Activated CD4-positive, alpha-beta T cell treated with anti-CD3 and anti-CD28 coated beads, Interleukin-2, amount 10 ng/mL, durations not matched to agents 7 days and 5 days (primary cell): ENCODE measurements around the gene SPECC1L. TPM values are rescaled to one million over a fixed set of nuclear protein-coding genes. Genes with fewer than 3 reads are reported as not detected.
"Not testable (repeated sequence)": the region's sequence is repeated elsewhere in the genome, so short reads cannot be mapped to it uniquely, and the experiment has no call there.

Experiments
- CTCF ChIA-PET: fragments of 350-600 bp; sonication (Branson Sonifier 250); formaldehyde crosslinking; loops from one replicate; lab custom pipeline; 2021; ENCODE audit warnings: antibody characterized with exemption; lab: Charles Lee
- POLR2A ChIA-PET: fragments of 350-600 bp; sonication (Branson Sonifier 250); formaldehyde crosslinking; loops from one replicate; lab custom pipeline; 2021; ENCODE audit warnings: antibody characterized with exemption; lab: Charles Lee
- DNase-seq: peaks from one replicate; pipeline ENCODE4 v3.0.0-alpha.2; 2020
- H3K27ac Mint-ChIP-seq: one replicate; pipeline ENCODE4 v1.8.0; 2021; ENCODE audit warnings: mild to moderate bottlenecking, moderate library complexity, mixed read lengths
- H3K27me3 Mint-ChIP-seq: one replicate; pipeline ENCODE4 v1.8.0; 2021; ENCODE audit warnings: mixed read lengths
- H3K36me3 Mint-ChIP-seq: one replicate; pipeline ENCODE4 v1.8.0; 2021; ENCODE audit warnings: low read depth, mixed read lengths
- H3K4me1 Mint-ChIP-seq: one replicate; pipeline ENCODE4 v1.8.0; 2021; ENCODE audit warnings: mixed read lengths
- H3K4me3 Mint-ChIP-seq: one replicate; pipeline ENCODE4 v1.8.0; 2021; ENCODE audit warnings: mild to moderate bottlenecking, moderate library complexity, mixed read lengths
- H3K9me3 Mint-ChIP-seq: one replicate; pipeline ENCODE4 v1.8.0; 2021; ENCODE audit warnings: mixed read lengths
- total RNA-seq, 2 experiments: library from RNA; stranded (reverse); gene quantifications; one replicate each; pipeline ENCODE4 v1.2.3, GENCODE V29; 2021

Gene SPECC1L
- total RNA-seq, 2 experiments from 2014 or later, result 53.1 to 59.5 TPM

GRCh38 chr22:24251286-24251685 is 19.3 kb upstream of the SPECC1L start:
- H3K9me3 Mint-ChIP-seq, POLR2A ChIA-PET, H3K4me1 Mint-ChIP-seq, H3K36me3 Mint-ChIP-seq, CTCF ChIA-PET, H3K27me3 Mint-ChIP-seq, DNase-seq, H3K4me3 Mint-ChIP-seq, H3K27ac Mint-ChIP-seq: not testable (repeated sequence)

- H3K9me3 Mint-ChIP-seq, H3K4me3 Mint-ChIP-seq, H3K27me3 Mint-ChIP-seq, POLR2A ChIA-PET, H3K4me1 Mint-ChIP-seq, CTCF ChIA-PET, H3K36me3 Mint-ChIP-seq, DNase-seq, H3K27ac Mint-ChIP-seq: not testable (repeated sequence)
These were observed 17.5 kb upstream of the SPECC1L start for GRCh38 chr22:24253126-24253525.

- H3K4me1 Mint-ChIP-seq, result not testable (repeated sequence)
These were observed 14.5 kb upstream of the SPECC1L start for GRCh38 chr22:24256136-24256535.

GRCh38 chr22:24256736-24257135 is 13.9 kb upstream of the SPECC1L start:
- H3K9me3 Mint-ChIP-seq, H3K36me3 Mint-ChIP-seq, POLR2A ChIA-PET, DNase-seq, H3K27me3 Mint-ChIP-seq, H3K4me1 Mint-ChIP-seq, H3K27ac Mint-ChIP-seq, H3K4me3 Mint-ChIP-seq, CTCF ChIA-PET: not testable (repeated sequence)

More at GRCh38 chr22:24256136-24256535, 14.5 kb upstream of the SPECC1L start:
- DNase-seq, POLR2A ChIA-PET, H3K4me3 Mint-ChIP-seq, CTCF ChIA-PET, H3K27me3 Mint-ChIP-seq, H3K27ac Mint-ChIP-seq, H3K9me3 Mint-ChIP-seq, H3K36me3 Mint-ChIP-seq: not testable (repeated sequence)

- CTCF ChIA-PET, H3K36me3 Mint-ChIP-seq, H3K9me3 Mint-ChIP-seq, H3K27me3 Mint-ChIP-seq, H3K4me3 Mint-ChIP-seq, POLR2A ChIA-PET, H3K4me1 Mint-ChIP-seq: not testable (repeated sequence)
- DNase-seq, result peak; percentile 79
- H3K27ac Mint-ChIP-seq, result peak overlapping the region; percentile 68
These were observed 11.2 kb upstream of the SPECC1L start for GRCh38 chr22:24259459-24259858.

- H3K4me3 Mint-ChIP-seq, H3K27me3 Mint-ChIP-seq, CTCF ChIA-PET, H3K4me1 Mint-ChIP-seq, H3K36me3 Mint-ChIP-seq, H3K27ac Mint-ChIP-seq, POLR2A ChIA-PET, H3K9me3 Mint-ChIP-seq, DNase-seq: not testable (repeated sequence)
These were observed 8.4 kb upstream of the SPECC1L start for GRCh38 chr22:24262185-24262749.

GRCh38 chr22:24263479-24263878 is 7.2 kb upstream of the SPECC1L start:
- H3K9me3 Mint-ChIP-seq, CTCF ChIA-PET, H3K27me3 Mint-ChIP-seq, POLR2A ChIA-PET, DNase-seq, H3K36me3 Mint-ChIP-seq, H3K27ac Mint-ChIP-seq, H3K4me3 Mint-ChIP-seq, H3K4me1 Mint-ChIP-seq: not testable (repeated sequence)

- CTCF ChIA-PET, POLR2A ChIA-PET: not testable (repeated sequence)
These were observed 6.2 kb upstream of the SPECC1L start for GRCh38 chr22:24264329-24264896.

GRCh38 chr22:24265734-24266133 is 4.9 kb upstream of the SPECC1L start:
- ChIA-PET CTCF (no interaction called here), POLR2A (no interaction called here)
- no peak overlapping the region for H3K27ac Mint-ChIP-seq
- DNase-seq, result no peak
- H3K36me3 Mint-ChIP-seq, result no peaks in the 10 kb centered on the region
- H3K4me1 Mint-ChIP-seq, result peaks cover 7% of the 10 kb centered on the region
- no peaks in the 10 kb centered on the region for H3K27me3 Mint-ChIP-seq
- H3K4me3 Mint-ChIP-seq, result no peak overlapping the region
- H3K9me3 Mint-ChIP-seq, result no peaks in the 10 kb centered on the region

More at GRCh38 chr22:24264329-24264896, 6.2 kb upstream of the SPECC1L start:
- not testable (repeated sequence) for H3K27me3 Mint-ChIP-seq, DNase-seq, H3K4me1 Mint-ChIP-seq, H3K36me3 Mint-ChIP-seq, H3K4me3 Mint-ChIP-seq, H3K9me3 Mint-ChIP-seq, H3K27ac Mint-ChIP-seq

GRCh38 chr22:24266495-24266894 is 4.1 kb upstream of the SPECC1L start:
- H3K4me3 Mint-ChIP-seq, H3K4me1 Mint-ChIP-seq, H3K36me3 Mint-ChIP-seq, H3K27me3 Mint-ChIP-seq, CTCF ChIA-PET, H3K9me3 Mint-ChIP-seq, DNase-seq, H3K27ac Mint-ChIP-seq: not testable (repeated sequence)
- POLR2A ChIA-PET, result interaction anchor here (0.6 kb wide), 1 partner anchor 39 kb away, joined by 3 read pairs; no protein-coding TSS in a partner anchor

GRCh38 chr22:24271386-24271854 is 789 bp downstream of the SPECC1L start:
- CTCF ChIA-PET, result interaction anchor here (0.8 kb wide), 1 partner anchor 20 kb away, joined by 3 read pairs; no protein-coding TSS in a partner anchor
- DNase-seq, result no peak
- no peaks in the 10 kb centered on the region for H3K9me3 Mint-ChIP-seq
- peaks cover 34% of the 10 kb centered on the region for H3K4me1 Mint-ChIP-seq
- POLR2A ChIA-PET, result no interaction called here
- H3K27ac Mint-ChIP-seq, result peak overlapping the region; percentile 76
- no peaks in the 10 kb centered on the region for H3K27me3 Mint-ChIP-seq
- peak overlapping the region; percentile 79 for H3K4me3 Mint-ChIP-seq
- H3K36me3 Mint-ChIP-seq, result peaks cover 9% of the 10 kb centered on the region

GRCh38 chr22:24273031-24273430 is 2.4 kb downstream of the SPECC1L start:
- CTCF ChIA-PET, result interaction anchor here (1.2 kb wide), 1 partner anchor 30 kb away, joined by 5 read pairs; no protein-coding TSS in a partner anchor

GRCh38 chr22:24273906-24274305 is 3.3 kb downstream of the SPECC1L start:
- H3K27me3 Mint-ChIP-seq, POLR2A ChIA-PET, H3K27ac Mint-ChIP-seq, H3K9me3 Mint-ChIP-seq, H3K4me3 Mint-ChIP-seq, DNase-seq: not testable (repeated sequence)
- Mint-ChIP-seq H3K4me1 (peaks cover 42% of the 10 kb centered on the region), H3K36me3 (peaks cover 16% of the 10 kb centered on the region)
- CTCF ChIA-PET, result interaction anchor here (1.2 kb wide), 1 partner anchor 31 kb away, joined by 5 read pairs; no protein-coding TSS in a partner anchor

More at GRCh38 chr22:24273031-24273430, 2.4 kb downstream of the SPECC1L start:
- H3K9me3 Mint-ChIP-seq, H3K27ac Mint-ChIP-seq, H3K27me3 Mint-ChIP-seq, POLR2A ChIA-PET, DNase-seq: not testable (repeated sequence)
- peak overlapping the region; percentile 79 for H3K4me3 Mint-ChIP-seq
- H3K4me1 Mint-ChIP-seq, result peaks cover 39% of the 10 kb centered on the region
- peaks cover 16% of the 10 kb centered on the region for H3K36me3 Mint-ChIP-seq
